Naive B cell (primary cell): ENCODE data around the gene GPR107. TPM values are rescaled to one million over a fixed set of nuclear protein-coding genes. Genes with fewer than 3 reads are reported as not detected.

Source experiments
- ATAC-seq, 2 donors: fragments of 150-1000 bp; cut with Tn5 transposase; 2 replicates each; pipeline ENCODE4 v1.10.0; 2021; ENCODE audit warnings: low read depth in 2 of 2, mild to moderate bottlenecking in 2 of 2, moderate library complexity in 2 of 2
- DNase-seq: peaks from one replicate; pipeline ENCODE4 v3.0.0; 2022
- H3K27ac Mint-ChIP-seq, 6 donors: one replicate each; pipeline ENCODE4 v1.8.0; 2020 to 2022; ENCODE audit warnings: mild to moderate bottlenecking in 6 of 6, mixed read lengths in 6 of 6, moderate library complexity in 5 of 6, inconsistent platforms in 2 of 6
- H3K27me3 Mint-ChIP-seq, 3 donors: one replicate each; pipeline ENCODE4 v1.8.0; 2021 to 2022; ENCODE audit warnings: mixed read lengths in 3 of 3, mild to moderate bottlenecking in 1 of 3
- H3K36me3 Mint-ChIP-seq, 2 donors: one replicate each; pipeline ENCODE4 v1.8.0; 2020 to 2022; ENCODE audit warnings: mixed read lengths in 2 of 2, inconsistent platforms in 1 of 2, mild to moderate bottlenecking in 1 of 2
- H3K4me1 Mint-ChIP-seq, 3 donors: one replicate each; pipeline ENCODE4 v1.8.0; 2020 to 2022; ENCODE audit warnings: mixed read lengths in 3 of 3, inconsistent platforms in 1 of 3, mild to moderate bottlenecking in 1 of 3, moderate library complexity in 1 of 3
- H3K4me3 Mint-ChIP-seq, 8 donors: one replicate each; pipeline ENCODE4 v1.8.0; 2020 to 2022; ENCODE audit warnings: mild to moderate bottlenecking in 8 of 8, mixed read lengths in 8 of 8, moderate library complexity in 8 of 8, inconsistent platforms in 2 of 8
- H3K9me3 Mint-ChIP-seq, 7 donors: one replicate each; pipeline ENCODE4 v1.8.0; 2020 to 2022; ENCODE audit warnings: mixed read lengths in 7 of 7, mild to moderate bottlenecking in 5 of 7, inconsistent platforms in 2 of 7, moderate library complexity in 1 of 7
- polyA plus RNA-seq, 6 donors: library from polyadenylated mRNA; unstranded; fragments of 300-500 nt; fragmentation: Illumina TruSeq; gene quantifications; one replicate each; pipeline ENCODE4 v1.2.3, GENCODE V29; 2021; ENCODE audit warnings: low read depth in 6 of 6

GPR107 gene
- polyA plus RNA-seq, 6 donors from 2014 or later = 0.27 to 4.4 (median 3.4) TPM

DNA sequence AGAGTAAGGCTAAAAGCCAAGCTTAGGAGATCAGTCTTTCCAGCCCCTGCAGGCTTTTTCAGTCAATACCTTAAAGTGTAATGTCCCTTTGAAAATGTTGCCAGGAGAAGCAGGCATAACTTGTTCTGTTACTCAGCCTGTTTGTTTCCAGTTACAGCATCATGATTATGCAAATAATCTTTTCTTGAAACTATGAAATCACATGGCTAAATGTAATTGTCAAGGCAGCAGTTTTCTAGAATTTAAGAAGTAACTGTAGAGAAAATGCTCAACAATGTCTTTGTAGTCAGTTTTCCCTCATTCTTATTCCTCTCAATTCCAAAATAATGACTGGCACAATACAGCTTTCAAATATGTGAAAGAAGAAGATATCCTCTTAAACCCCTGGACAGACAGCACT lies 1.9 kb upstream of the GPR107 start:
- Mint-ChIP-seq H3K27ac (peak overlapping the region in 4 of 6 donors; percentile 2 to 94 (median 84)), H3K9me3 (no peaks in the 10 kb centered on the region), H3K27me3 (no peaks in the 10 kb centered on the region), H3K36me3 (no peaks in the 10 kb centered on the region), H3K4me3 (peak overlapping the region in 6 of 8 donors; percentile 35 to 98 (median 49)), H3K4me1 (peaks cover 7 to 30% (median 12%) of the 10 kb centered on the region in 3 donors)
- ATAC-seq (no peak), DNase-seq (no peak)

DNA sequence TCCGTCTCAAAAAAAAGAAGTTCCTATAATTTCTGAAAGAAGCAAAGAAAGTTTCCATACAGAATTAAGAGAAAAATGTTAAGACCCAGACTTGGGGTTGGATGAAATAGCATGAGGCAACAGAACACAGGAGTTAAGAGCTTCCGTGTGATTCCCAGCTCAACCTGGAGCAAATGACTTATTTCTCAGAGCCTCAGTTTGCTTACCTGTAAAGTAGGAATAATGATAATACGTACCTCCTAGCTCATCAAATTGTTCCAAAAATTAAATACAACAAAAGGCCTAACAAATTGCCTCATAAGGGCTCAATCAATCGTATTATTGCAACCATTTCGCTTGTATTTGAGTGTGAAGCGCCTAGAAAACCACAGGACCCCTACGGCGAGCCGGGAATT lies 600 bp upstream of the GPR107 start:
- H3K4me1 Mint-ChIP-seq = peaks cover 7 to 33% (median 12%) of the 10 kb centered on the region in 3 donors

DNA sequence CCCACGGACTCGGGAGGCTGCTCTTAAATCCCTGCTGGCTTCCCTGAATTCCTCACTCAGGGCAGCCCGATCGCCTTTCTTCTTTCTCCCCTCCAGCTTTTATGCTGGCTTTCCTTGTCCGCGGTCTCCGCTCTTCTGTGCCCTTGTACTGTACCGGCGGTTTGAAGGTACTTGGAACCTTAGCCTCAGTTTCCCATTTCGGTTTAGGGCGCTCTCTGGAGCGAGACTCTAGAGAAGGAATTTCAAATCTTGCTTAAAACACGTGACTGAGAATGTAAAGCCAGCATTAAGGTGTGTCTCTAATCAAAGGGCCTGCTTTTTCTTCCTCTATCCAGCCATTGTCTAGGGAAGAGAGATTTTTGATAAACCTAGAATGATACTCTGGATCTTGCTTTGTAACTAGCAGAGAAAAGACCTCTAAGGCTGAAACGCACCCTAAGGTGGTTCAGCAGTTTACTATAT lies 650 bp downstream of the GPR107 start:
- DNase-seq (no peak), ATAC-seq (no peak)
- Mint-ChIP-seq H3K4me3 (peak overlapping the region; percentile 88 to 98 (median 92)), H3K4me1 (peaks cover 11 to 38% (median 18%) of the 10 kb centered on the region in 3 donors), H3K27ac (peak overlapping the region; percentile 82 to 97 (median 94)), H3K36me3 (no peaks in the 10 kb centered on the region), H3K27me3 (no peaks in the 10 kb centered on the region), H3K9me3 (no peaks in the 10 kb centered on the region)

More for the DNA sequence above, 600 bp upstream of the GPR107 start:
- DNase-seq (no peak), ATAC-seq (no peak)
- peak overlapping the region; percentile 88 to 98 (median 92) for H3K4me3 Mint-ChIP-seq
- peak overlapping the region; percentile 91 to 97 (median 96) for H3K27ac Mint-ChIP-seq
- H3K36me3 Mint-ChIP-seq = no peaks in the 10 kb centered on the region
- no peaks in the 10 kb centered on the region for H3K9me3 Mint-ChIP-seq
- no peaks in the 10 kb centered on the region for H3K27me3 Mint-ChIP-seq

DNA sequence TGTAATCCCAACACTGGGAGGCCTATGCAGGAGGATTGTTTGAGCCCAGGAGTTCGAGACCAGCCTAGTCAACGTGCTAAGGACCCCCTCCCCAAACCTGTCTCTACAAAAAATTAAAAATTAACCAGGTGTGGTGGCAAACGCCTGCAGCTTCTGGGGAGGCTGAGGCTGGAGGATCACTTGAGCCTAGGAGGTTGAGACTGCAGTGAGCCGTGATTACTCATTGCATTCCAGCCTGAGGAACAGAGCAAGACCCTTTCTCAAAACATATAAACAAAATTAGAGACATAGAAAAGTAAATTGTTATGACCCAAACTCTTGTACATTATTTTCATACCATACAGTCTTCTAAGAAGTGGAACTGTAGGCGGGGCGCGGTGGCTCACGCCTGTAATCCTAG lies 1.1 kb downstream of the GPR107 start:
- Mint-ChIP-seq H3K9me3 (no peaks in the 10 kb centered on the region), H3K4me1 (peaks cover 11 to 42% (median 18%) of the 10 kb centered on the region in 3 donors), H3K27ac (peak overlapping the region; percentile 82 to 95 (median 90)), H3K36me3 (no peaks in the 10 kb centered on the region), H3K27me3 (no peaks in the 10 kb centered on the region), H3K4me3 (peak overlapping the region; percentile 88 to 98 (median 92))
- no peak for DNase-seq
- ATAC-seq = no peak

DNA sequence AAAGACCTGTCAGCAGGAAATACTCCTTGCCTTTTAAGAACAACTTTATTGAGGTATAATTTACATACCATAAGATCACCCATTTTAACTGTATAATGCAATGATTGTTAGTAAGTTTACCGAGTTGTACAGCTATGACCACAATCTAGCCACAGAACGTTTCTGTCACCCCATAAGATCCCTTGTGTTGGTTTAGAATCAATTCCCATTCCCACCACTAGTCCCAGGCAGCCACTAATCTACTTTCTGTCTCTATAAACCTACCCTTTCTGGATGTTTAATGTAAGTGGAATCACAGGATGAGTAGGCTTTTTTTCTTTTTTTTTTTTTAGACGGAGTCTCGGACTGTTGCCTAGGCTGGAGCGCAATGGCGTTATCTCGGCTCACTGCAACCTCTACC lies 4.4 kb downstream of the GPR107 start:
- DNase-seq (no peak), ATAC-seq (no peak)
- Mint-ChIP-seq H3K27me3 (no peaks in the 10 kb centered on the region), H3K4me1 (peaks cover 28 to 50% (median 31%) of the 10 kb centered on the region in 3 donors), H3K27ac (peak overlapping the region in 2 of 6 donors; percentile 24 to 59), H3K36me3 (no peaks in the 10 kb centered on the region), H3K9me3 (no peaks in the 10 kb centered on the region), H3K4me3 (peak overlapping the region in 1 of 8 donors; percentile 72)

DNA sequence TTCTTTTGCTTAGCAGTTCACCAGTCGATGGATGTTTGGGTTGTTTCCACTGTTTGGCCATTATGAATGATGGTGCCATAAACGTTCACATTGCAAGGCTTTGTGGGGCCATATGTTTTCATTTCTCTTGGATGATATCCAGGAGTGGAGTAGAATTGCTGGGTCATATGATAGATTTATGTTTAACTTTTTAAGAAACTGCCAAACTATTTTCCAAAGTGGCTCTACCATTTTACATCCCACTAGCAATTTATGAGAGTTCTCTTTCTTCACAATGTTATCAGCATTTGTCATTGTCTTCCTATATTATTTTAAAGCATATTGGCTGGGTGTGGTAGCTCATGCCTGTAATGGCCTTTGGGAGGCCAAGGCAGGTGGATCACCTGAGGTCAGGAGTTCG lies 5.2 kb downstream of the GPR107 start:
- Mint-ChIP-seq H3K4me3 (no peak overlapping the region), H3K9me3 (no peaks in the 10 kb centered on the region), H3K36me3 (no peaks in the 10 kb centered on the region), H3K27ac (peak overlapping the region in 2 of 6 donors; percentile 39 to 93), H3K4me1 (peaks cover 28 to 50% (median 31%) of the 10 kb centered on the region in 3 donors), H3K27me3 (no peaks in the 10 kb centered on the region)
- no peak for ATAC-seq
- DNase-seq = no peak

DNA sequence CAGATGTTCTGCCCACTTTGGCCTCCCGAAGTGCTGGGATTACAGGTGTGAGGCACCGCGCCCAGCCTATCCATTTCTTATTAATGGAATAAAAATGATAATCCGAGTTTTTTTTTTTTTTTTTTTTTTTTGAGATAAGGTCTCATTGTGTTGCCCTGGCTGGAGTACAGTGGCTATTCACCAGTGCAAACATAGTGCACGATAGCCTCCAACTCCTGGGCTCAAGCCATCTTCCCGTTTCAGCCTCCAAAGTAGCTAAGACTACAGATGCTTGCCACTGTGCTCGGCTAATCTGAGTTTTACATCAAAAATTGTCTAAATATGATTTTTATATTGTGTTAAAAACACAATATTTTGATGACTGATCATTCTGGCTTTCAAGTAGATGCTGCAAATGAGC lies 6.6 kb downstream of the GPR107 start:
- no peak for ATAC-seq
- no peaks in the 10 kb centered on the region for H3K36me3 Mint-ChIP-seq
- no peaks in the 10 kb centered on the region for H3K9me3 Mint-ChIP-seq
- peak overlapping the region in 1 of 8 donors; percentile 11 for H3K4me3 Mint-ChIP-seq
- peak overlapping the region in 1 of 6 donors; percentile 87 for H3K27ac Mint-ChIP-seq
- no peak for DNase-seq
- H3K4me1 Mint-ChIP-seq = peaks cover 26 to 40% (median 28%) of the 10 kb centered on the region in 3 donors
- H3K27me3 Mint-ChIP-seq = no peaks in the 10 kb centered on the region

DNA sequence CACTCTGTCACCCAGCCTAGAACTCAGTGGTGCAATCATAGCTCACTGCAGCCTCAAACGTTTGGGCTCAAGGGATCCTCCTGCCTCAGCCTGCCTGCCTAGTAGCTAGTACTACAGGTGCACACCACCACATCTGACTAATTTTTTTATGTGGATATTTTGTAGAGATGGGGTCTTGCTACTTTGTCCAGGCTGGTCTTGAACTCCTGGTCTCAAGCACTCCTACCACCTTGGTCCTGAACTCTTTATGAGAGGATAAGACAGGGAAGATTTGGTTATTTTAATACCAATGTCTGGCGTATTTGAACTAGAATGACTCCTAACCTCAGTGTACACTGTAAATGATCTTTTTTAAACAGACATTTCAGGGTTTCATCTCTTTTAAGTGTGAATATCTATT lies 9.0 kb downstream of the GPR107 start:
- DNase-seq (no peak), ATAC-seq (no peak)
- no peaks in the 10 kb centered on the region for H3K9me3 Mint-ChIP-seq
- no peaks in the 10 kb centered on the region for H3K36me3 Mint-ChIP-seq
- peaks cover 34 to 44% (median 35%) of the 10 kb centered on the region in 3 donors for H3K4me1 Mint-ChIP-seq
- H3K27ac Mint-ChIP-seq = peak overlapping the region in 2 of 6 donors; percentile 61 to 65
- no peaks in the 10 kb centered on the region for H3K27me3 Mint-ChIP-seq
- H3K4me3 Mint-ChIP-seq = peak overlapping the region in 2 of 8 donors; percentile 37 to 51

DNA sequence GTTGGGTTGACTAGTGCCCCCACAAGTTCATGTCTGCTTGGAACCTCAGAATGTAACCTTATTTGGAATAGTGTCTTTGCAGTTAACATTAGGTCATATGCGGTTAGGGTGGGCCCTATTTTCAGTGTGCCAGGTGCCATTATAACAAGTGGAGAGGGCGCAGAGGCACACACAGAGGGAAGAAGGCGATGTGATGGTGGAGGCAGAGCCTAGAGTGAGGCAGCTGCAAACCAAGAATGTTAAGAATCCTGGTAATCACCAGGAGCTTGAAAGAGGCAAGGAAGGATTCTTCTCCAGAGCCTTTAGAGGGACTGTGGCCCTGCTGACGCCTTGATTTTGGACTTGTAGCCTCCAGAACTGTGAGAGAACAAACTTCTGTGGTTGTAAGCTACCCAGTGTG lies 10.9 kb downstream of the GPR107 start:
- Mint-ChIP-seq H3K9me3 (no peaks in the 10 kb centered on the region), H3K4me3 (no peak overlapping the region), H3K27me3 (no peaks in the 10 kb centered on the region), H3K4me1 (peaks cover 34 to 56% (median 38%) of the 10 kb centered on the region in 3 donors), H3K36me3 (no peaks in the 10 kb centered on the region), H3K27ac (peak overlapping the region in 3 of 6 donors; percentile 17 to 66 (median 27))
- ATAC-seq (no peak), DNase-seq (no peak)

DNA sequence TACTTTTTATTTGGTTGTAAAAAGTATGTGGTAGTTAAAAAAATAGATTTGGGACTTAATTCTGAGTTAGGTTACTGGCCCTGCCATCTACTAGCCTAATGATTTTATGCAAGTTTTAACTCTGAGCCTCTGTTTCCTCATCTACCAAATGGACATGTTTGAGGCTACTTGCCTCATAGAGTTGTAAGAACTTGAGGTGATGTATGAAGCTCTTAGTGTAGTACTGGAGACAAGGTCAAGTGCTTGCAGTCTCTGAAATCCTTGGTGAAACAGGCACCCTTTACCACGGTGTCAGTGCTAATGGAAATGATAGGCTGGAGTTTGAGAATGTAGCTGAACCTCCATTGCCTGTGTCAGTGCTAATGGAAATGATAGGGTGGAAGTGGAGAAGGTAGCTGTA lies 15.3 kb downstream of the GPR107 start:
- H3K27ac Mint-ChIP-seq = peak overlapping the region in 3 of 6 donors; percentile 14 to 45 (median 42)

DNA sequence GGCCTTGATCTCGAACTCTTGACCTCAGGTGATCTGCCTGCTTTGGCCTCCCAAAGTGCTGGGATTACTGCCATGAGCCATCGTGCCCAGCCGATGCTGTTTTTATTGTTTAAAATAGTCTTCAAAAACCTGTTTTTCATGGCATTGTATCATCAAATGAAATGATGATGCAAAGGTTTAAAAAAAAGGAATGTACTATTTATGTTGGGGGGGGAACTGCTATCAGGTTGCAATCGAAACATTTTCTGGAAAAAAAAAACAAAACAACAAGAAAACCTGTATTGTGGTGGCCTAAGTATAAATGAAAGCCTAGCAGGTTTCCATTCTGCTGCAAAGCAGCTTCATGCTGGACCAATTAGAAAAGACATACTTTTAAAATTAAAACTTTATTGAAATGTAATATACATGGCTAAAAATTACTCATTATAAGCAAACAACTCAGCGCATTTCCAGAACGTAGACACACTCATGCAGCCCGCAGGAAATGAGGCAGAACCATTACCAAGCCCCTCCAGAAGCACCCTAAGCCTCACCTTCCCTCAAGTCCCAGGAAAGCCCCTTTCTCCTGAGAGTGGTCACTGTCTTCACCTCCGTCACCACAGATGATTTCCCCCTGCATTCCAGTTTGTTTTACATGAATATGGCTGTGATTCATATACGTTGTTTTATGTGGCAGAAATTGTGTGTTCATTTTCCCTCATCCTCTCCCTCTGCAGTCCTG lies 19.0 kb downstream of the GPR107 start:
- H3K4me3 Mint-ChIP-seq = no peak overlapping the region
- ATAC-seq (no peak), DNase-seq (no peak)
- H3K4me1 Mint-ChIP-seq = peaks cover 6 to 45% (median 19%) of the 10 kb centered on the region in 3 donors
- no peaks in the 10 kb centered on the region for H3K9me3 Mint-ChIP-seq
- H3K36me3 Mint-ChIP-seq = peaks cover 4 to 7% of the 10 kb centered on the region in 2 donors
- H3K27me3 Mint-ChIP-seq = no peaks in the 10 kb centered on the region
- peak overlapping the region in 4 of 6 donors; percentile 49 to 69 (median 60) for H3K27ac Mint-ChIP-seq

More for the DNA sequence above, 15.3 kb downstream of the GPR107 start:
- H3K27me3 Mint-ChIP-seq = no peaks in the 10 kb centered on the region
- DNase-seq = no peak
- peaks cover 13 to 50% (median 23%) of the 10 kb centered on the region in 3 donors for H3K4me1 Mint-ChIP-seq
- peak overlapping the region in 1 of 8 donors; percentile 33 for H3K4me3 Mint-ChIP-seq
- no peaks in the 10 kb centered on the region for H3K36me3 Mint-ChIP-seq
- ATAC-seq = no peak
- no peaks in the 10 kb centered on the region for H3K9me3 Mint-ChIP-seq

DNA sequence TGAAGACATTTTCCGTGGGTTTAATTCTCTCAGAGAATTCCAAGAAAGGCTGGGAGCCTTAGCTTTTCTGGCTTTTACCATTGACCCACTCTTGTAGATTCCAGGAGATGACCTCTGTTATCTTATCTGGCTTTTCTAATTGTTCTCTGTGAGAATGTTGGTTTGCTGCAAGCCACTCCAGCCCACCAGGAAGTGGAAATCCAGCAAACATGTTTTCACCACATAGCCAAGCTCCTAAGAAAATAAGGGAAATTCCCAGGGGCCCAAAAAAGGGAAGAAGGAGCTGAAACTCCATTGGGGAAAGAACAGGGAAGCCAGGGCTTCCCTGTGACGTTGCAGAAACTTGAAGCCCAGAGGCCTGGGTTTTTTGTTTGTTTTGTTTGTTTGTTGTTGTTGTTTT lies 19.7 kb downstream of the GPR107 start:
- Mint-ChIP-seq H3K9me3 (no peaks in the 10 kb centered on the region), H3K4me3 (no peak overlapping the region), H3K27me3 (no peaks in the 10 kb centered on the region), H3K4me1 (peaks cover 6 to 38% (median 19%) of the 10 kb centered on the region in 3 donors), H3K27ac (peak overlapping the region in 1 of 6 donors; percentile 60), H3K36me3 (peaks cover 8 to 11% of the 10 kb centered on the region in 2 donors)
- DNase-seq (no peak), ATAC-seq (no peak)

DNA sequence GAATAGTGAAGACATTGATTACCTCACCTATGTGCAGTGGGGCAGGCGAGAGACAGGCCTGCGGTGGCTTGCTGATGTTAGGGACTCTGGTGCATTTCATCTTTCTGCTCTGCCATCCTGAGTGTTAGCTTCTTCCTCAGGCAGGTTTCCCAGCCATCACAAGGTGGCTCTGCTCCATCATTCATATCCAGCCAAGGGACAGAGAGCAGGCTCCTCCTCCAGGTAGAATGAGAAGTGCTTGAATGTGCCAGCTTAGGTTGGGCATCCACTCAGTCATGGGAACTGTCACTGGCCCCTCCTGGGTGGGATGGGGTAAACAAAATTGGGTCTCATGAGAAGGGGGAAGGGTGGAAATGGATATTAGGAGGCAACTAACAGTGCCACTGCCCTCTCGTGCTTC lies 24.8 kb downstream of the GPR107 start:
- Mint-ChIP-seq H3K4me3 (no peak overlapping the region), H3K27me3 (no peaks in the 10 kb centered on the region), H3K27ac (no peak overlapping the region), H3K9me3 (no peaks in the 10 kb centered on the region), H3K36me3 (peaks cover 14 to 28% of the 10 kb centered on the region in 2 donors), H3K4me1 (peaks cover 0 to 9% (median 7%) of the 10 kb centered on the region in 3 donors)
- ATAC-seq (no peak), DNase-seq (no peak)

DNA sequence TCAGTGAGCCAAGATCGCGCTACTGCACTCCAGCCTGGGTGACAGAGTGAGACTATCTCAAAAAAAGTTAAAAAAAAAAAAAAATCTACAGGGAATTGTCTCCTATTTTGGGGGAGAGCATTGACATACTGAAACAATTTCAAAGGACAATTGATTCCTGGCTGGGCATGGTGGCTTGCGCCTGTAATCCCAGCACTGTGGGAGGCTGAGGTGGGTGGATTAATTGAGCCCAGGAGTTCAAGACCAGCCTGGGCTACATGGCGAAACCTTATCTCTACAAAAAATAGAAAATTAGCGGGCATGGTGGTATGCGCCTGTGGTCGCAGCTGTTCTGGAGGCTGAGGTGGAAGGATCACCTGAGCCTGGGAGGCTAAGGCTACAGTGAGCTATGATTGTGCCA lies 30.6 kb downstream of the GPR107 start:
- Mint-ChIP-seq H3K27me3 (no peaks in the 10 kb centered on the region), H3K36me3 (peaks cover 18 to 28% of the 10 kb centered on the region in 2 donors), H3K9me3 (no peaks in the 10 kb centered on the region), H3K27ac (peak overlapping the region in 1 of 6 donors; percentile 72), H3K4me1 (peaks cover 0 to 6% (median 5%) of the 10 kb centered on the region in 3 donors), H3K4me3 (no peak overlapping the region)
- no peak for DNase-seq
- no peak for ATAC-seq
